Measurements from ENCODE around the gene MYO18B. TPM values are rescaled to one million over a fixed set of nuclear protein-coding genes. Genes with fewer than 3 reads are reported as not detected.

The MYO18B gene
- total RNA-seq, 2 experiments from 2014 or later, result 0.11 to 0.22 TPM

GRCh38 chr22:25919452-25919851 lies 177.5 kb downstream of the MYO18B start:
- ChIA-PET CTCF (no interaction called here), POLR2A (no interaction called here)
- Mint-ChIP-seq H3K36me3 (ENCODE audit: low read depth) (no peaks in the 10 kb centered on the region), H3K4me3 (no peak overlapping the region), H3K4me1 (ENCODE audit: low read depth) (no peaks in the 10 kb centered on the region), H3K27ac (no peak overlapping the region), H3K27me3 (peaks cover 30% of the 10 kb centered on the region), H3K9me3 (peaks cover 2% of the 10 kb centered on the region)
- TF ChIP-seq, protein P1, sequence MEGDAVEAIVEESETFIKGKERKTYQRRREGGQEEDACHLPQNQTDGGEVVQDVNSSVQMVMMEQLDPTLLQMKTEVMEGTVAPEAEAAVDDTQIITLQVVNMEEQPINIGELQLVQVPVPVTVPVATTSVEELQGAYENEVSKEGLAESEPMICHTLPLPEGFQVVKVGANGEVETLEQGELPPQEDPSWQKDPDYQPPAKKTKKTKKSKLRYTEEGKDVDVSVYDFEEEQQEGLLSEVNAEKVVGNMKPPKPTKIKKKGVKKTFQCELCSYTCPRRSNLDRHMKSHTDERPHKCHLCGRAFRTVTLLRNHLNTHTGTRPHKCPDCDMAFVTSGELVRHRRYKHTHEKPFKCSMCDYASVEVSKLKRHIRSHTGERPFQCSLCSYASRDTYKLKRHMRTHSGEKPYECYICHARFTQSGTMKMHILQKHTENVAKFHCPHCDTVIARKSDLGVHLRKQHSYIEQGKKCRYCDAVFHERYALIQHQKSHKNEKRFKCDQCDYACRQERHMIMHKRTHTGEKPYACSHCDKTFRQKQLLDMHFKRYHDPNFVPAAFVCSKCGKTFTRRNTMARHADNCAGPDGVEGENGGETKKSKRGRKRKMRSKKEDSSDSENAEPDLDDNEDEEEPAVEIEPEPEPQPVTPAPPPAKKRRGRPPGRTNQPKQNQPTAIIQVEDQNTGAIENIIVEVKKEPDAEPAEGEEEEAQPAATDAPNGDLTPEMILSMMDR (IDR thresholded peaks at IDR 0.05), result no peak
- Histone ChIP-seq H3K9me3 (ENCODE audit: control insufficient read depth in 1 of 2, insufficient read depth in 1 of 2, low read length in 2 of 2) (peaks cover 0 to 6% of the 10 kb centered on the region in 2 experiments), H3K27ac (ENCODE audit: low read depth in 1 of 2, low read length in 2 of 2) (no peak overlapping the region), H3K36me3 (ENCODE audit: insufficient read depth, low read length) (no peaks in the 10 kb centered on the region), H3K27me3 (ENCODE audit: control insufficient read depth in 1 of 2, insufficient read depth in 2 of 2, low read length in 2 of 2) (peaks cover 3 to 4% of the 10 kb centered on the region in 2 experiments), H3K4me1 (ENCODE audit: insufficient read depth, low read length) (no peaks in the 10 kb centered on the region), H3K4me3 (ENCODE audit: low read length) (no peak overlapping the region)
- DNase-seq (no peak), ATAC-seq (ENCODE audit: poor library complexity) (no peak)
- intact Hi-C loops (cut with DNase I, micrococcal nuclease), result no loop called here

DNA sequence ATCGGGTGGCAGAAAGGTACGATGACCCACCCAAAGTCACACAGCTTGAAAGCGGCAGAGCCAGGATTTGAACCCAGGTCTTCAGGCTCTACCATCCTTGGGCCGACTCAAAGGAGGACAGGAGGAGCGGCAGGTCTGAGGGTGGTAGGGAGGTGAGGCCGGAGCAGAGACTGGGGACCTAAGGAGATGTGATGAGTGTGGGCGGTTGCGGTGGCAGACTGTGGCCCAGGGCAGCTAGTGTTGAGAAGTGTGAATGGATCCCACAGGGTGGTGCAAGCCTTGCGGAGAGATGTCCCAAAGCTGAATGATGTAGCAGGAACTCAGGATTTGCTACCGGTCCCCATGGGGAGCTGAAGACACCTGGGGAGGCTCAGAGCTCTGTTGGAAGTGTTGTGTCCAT lies 180.2 kb downstream of the MYO18B start:
- ATAC-seq (ENCODE audit: poor library complexity), result no peak
- Histone ChIP-seq H3K9me3 (ENCODE audit: control insufficient read depth in 1 of 2, insufficient read depth in 1 of 2, low read length in 2 of 2) (no peaks in the 10 kb centered on the region), H3K4me3 (ENCODE audit: low read length) (no peak overlapping the region), H3K4me1 (ENCODE audit: insufficient read depth, low read length) (no peaks in the 10 kb centered on the region), H3K27me3 (ENCODE audit: control insufficient read depth in 1 of 2, insufficient read depth in 2 of 2, low read length in 2 of 2) (peaks cover 3 to 6% of the 10 kb centered on the region in 2 experiments), H3K27ac (ENCODE audit: low read depth in 1 of 2, low read length in 2 of 2) (no peak overlapping the region), H3K36me3 (ENCODE audit: insufficient read depth, low read length) (no peaks in the 10 kb centered on the region)
- POLR2A ChIA-PET, result no interaction called here
- no peak for DNase-seq
- Mint-ChIP-seq H3K36me3 (ENCODE audit: low read depth) (no peaks in the 10 kb centered on the region), H3K27ac (no peak overlapping the region), H3K4me1 (ENCODE audit: low read depth) (no peaks in the 10 kb centered on the region), H3K9me3 (peaks cover 2% of the 10 kb centered on the region), H3K27me3 (peaks cover 31% of the 10 kb centered on the region), H3K4me3 (no peak overlapping the region)
- intact Hi-C loops (cut with DNase I, micrococcal nuclease), result no loop called here
- TF ChIP-seq, protein P1 (IDR thresholded peaks at IDR 0.05), result no peak
- CTCF ChIA-PET, result no interaction called here

- no peaks in the 10 kb centered on the region for H3K4me1 Mint-ChIP-seq (ENCODE audit: low read depth)
- Histone ChIP-seq H3K9me3 (ENCODE audit: control insufficient read depth in 1 of 2, insufficient read depth in 1 of 2, low read length in 2 of 2) (no peaks in the 10 kb centered on the region), H3K27me3 (ENCODE audit: control insufficient read depth in 1 of 2, insufficient read depth in 2 of 2, low read length in 2 of 2) (peaks cover 3 to 6% of the 10 kb centered on the region in 2 experiments), H3K36me3 (ENCODE audit: insufficient read depth, low read length) (no peaks in the 10 kb centered on the region), H3K4me3 (ENCODE audit: low read length) (no peak overlapping the region), H3K27ac (ENCODE audit: low read depth in 1 of 2, low read length in 2 of 2) (no peak overlapping the region), H3K4me1 (ENCODE audit: insufficient read depth, low read length) (no peaks in the 10 kb centered on the region)
- DNase-seq (no peak), ATAC-seq (ENCODE audit: poor library complexity) (no peak)
- no peaks in the 10 kb centered on the region for H3K36me3 Mint-ChIP-seq (ENCODE audit: low read depth)
- H3K27ac Mint-ChIP-seq, result no peak overlapping the region
- peaks cover 3% of the 10 kb centered on the region for H3K9me3 Mint-ChIP-seq
- TF ChIP-seq, protein P1 (IDR thresholded peaks at IDR 0.05), result no peak
- ChIA-PET CTCF (no interaction called here), POLR2A (no interaction called here)
- intact Hi-C loops (cut with DNase I, micrococcal nuclease), result no loop called here
- no peak overlapping the region for H3K4me3 Mint-ChIP-seq
- peaks cover 36% of the 10 kb centered on the region for H3K27me3 Mint-ChIP-seq
Measured at GRCh38 chr22:25923914-25924313, 181.9 kb downstream of the MYO18B start.

All from CD4-positive, alpha-beta T cell (primary cell).